ENCODE measurements around the gene PSME3IP1. TPM values are rescaled to one million over a fixed set of nuclear protein-coding genes. Genes with fewer than 3 reads are reported as not detected.

The PSME3IP1 gene
- total and polyA plus RNA-seq, 2 experiments from 2014 or later = 64.2 to 73.2 TPM

- no peaks in the 10 kb centered on the region for H3K27me3 ChIP-seq
- H2AFZ ChIP-seq = no peak overlapping the region
- WGBS (ENCODE audit: low lambda C conversion rate, missing lambda C conversion rate) = 87% methylated on average over 2 of the region's 2 CpGs
- H4K20me1 ChIP-seq (ENCODE audit: insufficient read depth, poor library complexity, severe bottlenecking) = no peaks in the 10 kb centered on the region
- no peak overlapping the region for H3K4me2 ChIP-seq
- no peak for DNase-seq (ENCODE audit: low spot score)
- TF ChIP-seq EZH2phosphoT487 (IDR thresholded peaks at IDR 0.05; ENCODE audit: low read depth, severe bottlenecking, unreplicated experiment) (no peak), EZH2 (IDR thresholded peaks at IDR 0.05; ENCODE audit: borderline replicate concordance) (no peak), CTCF (IDR thresholded peaks at IDR 0.05; ENCODE audit: poor library complexity) (no peak)
- H3K27ac ChIP-seq = no peak overlapping the region
- H3K9me2 ChIP-seq (replicated peaks; ENCODE audit: insufficient read depth) = no peaks in the 10 kb centered on the region
- H3K9me3 ChIP-seq (ENCODE audit: low read depth) = no peaks in the 10 kb centered on the region
- no peaks in the 10 kb centered on the region for H3K4me1 ChIP-seq (ENCODE audit: insufficient read depth)
- peaks cover 3% of the 10 kb centered on the region for H3K36me3 ChIP-seq (replicated peaks; ENCODE audit: insufficient read depth, low read depth)
- H3K79me2 ChIP-seq = no peaks in the 10 kb centered on the region
- no peak overlapping the region for H3K4me3 ChIP-seq
Measured at GRCh38 chr16:57151369-57151768, 34.5 kb downstream of the PSME3IP1 start.

- no peak overlapping the region for H3K4me2 ChIP-seq
Measured at GRCh38 chr16:57150682-57151330, 35.0 kb downstream of the PSME3IP1 start.

GRCh38 chr16:57149391-57149790, 36.4 kb downstream of the PSME3IP1 start:
- Histone ChIP-seq H2AFZ (no peak overlapping the region), H3K4me2 (no peak overlapping the region), H3K4me3 (no peak overlapping the region), H3K9me2 (replicated peaks; ENCODE audit: insufficient read depth) (no peaks in the 10 kb centered on the region), H3K79me2 (no peaks in the 10 kb centered on the region), H3K27ac (no peak overlapping the region), H3K4me1 (ENCODE audit: insufficient read depth) (peaks cover 6% of the 10 kb centered on the region), H3K27me3 (no peaks in the 10 kb centered on the region), H3K9me3 (ENCODE audit: low read depth) (no peaks in the 10 kb centered on the region), H3K36me3 (replicated peaks; ENCODE audit: insufficient read depth, low read depth) (peaks cover 3% of the 10 kb centered on the region), H4K20me1 (ENCODE audit: insufficient read depth, poor library complexity, severe bottlenecking) (no peaks in the 10 kb centered on the region)
- WGBS (ENCODE audit: low lambda C conversion rate, missing lambda C conversion rate) = 96% methylated on average over 10 of the region's 10 CpGs
- TF ChIP-seq EZH2 (IDR thresholded peaks at IDR 0.05; ENCODE audit: borderline replicate concordance) (no peak), CTCF (IDR thresholded peaks at IDR 0.05; ENCODE audit: poor library complexity) (no peak), EZH2phosphoT487 (IDR thresholded peaks at IDR 0.05; ENCODE audit: low read depth, severe bottlenecking, unreplicated experiment) (no peak)
- DNase-seq (ENCODE audit: low spot score) = no peak

More at GRCh38 chr16:57150682-57151330, 35.0 kb downstream of the PSME3IP1 start:
- Histone ChIP-seq H3K9me2 (replicated peaks; ENCODE audit: insufficient read depth) (no peaks in the 10 kb centered on the region), H4K20me1 (ENCODE audit: insufficient read depth, poor library complexity, severe bottlenecking) (no peaks in the 10 kb centered on the region), H2AFZ (no peak overlapping the region), H3K9me3 (ENCODE audit: low read depth) (no peaks in the 10 kb centered on the region), H3K36me3 (replicated peaks; ENCODE audit: insufficient read depth, low read depth) (peaks cover 3% of the 10 kb centered on the region), H3K4me1 (ENCODE audit: insufficient read depth) (no peaks in the 10 kb centered on the region), H3K27me3 (no peaks in the 10 kb centered on the region), H3K27ac (no peak overlapping the region), H3K79me2 (no peaks in the 10 kb centered on the region), H3K4me3 (no peak overlapping the region)
- DNase-seq (ENCODE audit: low spot score) = no peak
- TF ChIP-seq CTCF (IDR thresholded peaks at IDR 0.05; ENCODE audit: poor library complexity) = no peak
- no peak for TF ChIP-seq EZH2phosphoT487 (IDR thresholded peaks at IDR 0.05; ENCODE audit: low read depth, severe bottlenecking, unreplicated experiment)
- no peak for TF ChIP-seq EZH2 (IDR thresholded peaks at IDR 0.05; ENCODE audit: borderline replicate concordance)
- WGBS (ENCODE audit: low lambda C conversion rate, missing lambda C conversion rate) = 92% methylated on average over 9 of the region's 9 CpGs
